Smooth muscle cell (in vitro differentiated cells): ENCODE data around the gene NCEH1. TPM values are rescaled to one million over a fixed set of nuclear protein-coding genes. Genes with fewer than 3 reads are reported as not detected.
"Not testable (repeated sequence)": the region's sequence is repeated elsewhere in the genome, so short reads cannot be mapped to it uniquely, and the experiment has no call there.

ENCODE experiments used
- DNase-seq: peaks from one replicate; lab custom pipeline; 2025; ENCODE audit not compliant: unreplicated experiment; lab: John Stamatoyannopoulos, UW
- H2AFZ ChIP-seq: fragments of 200-600 bp; sonication (generic); 2 replicates; pipeline ENCODE4 v1.6.0; 2016; ENCODE audit warnings: antibody characterized with exemption, low read depth, mild to moderate bottlenecking
- H3F3A ChIP-seq: fragments of 200-600 bp; sonication (generic); 2 replicates; pipeline ENCODE4 v1.6.0; 2017; ENCODE audit warnings: antibody characterized with exemption, low read depth
- H3K27ac ChIP-seq: fragments of 200-600 bp; sonication (generic); 2 replicates; pipeline ENCODE4 v1.5.1; 2016; ENCODE audit warnings: low read depth, mild to moderate bottlenecking
- H3K27me3 ChIP-seq: fragments of 200-600 bp; sonication (generic); 2 replicates; pipeline ENCODE4 v1.6.1; 2016; ENCODE audit warnings: low read depth, mild to moderate bottlenecking
- H3K36me3 ChIP-seq: fragments of 200-600 bp; sonication (generic); 2 replicates; pipeline ENCODE4 v1.5.1; 2016; ENCODE audit warnings: low read depth
- H3K4me1 ChIP-seq: fragments of 200-600 bp; sonication (generic); 2 replicates; pipeline ENCODE4 v1.5.1; 2016; ENCODE audit warnings: low read depth
- H3K4me2 ChIP-seq: fragments of 200-600 bp; sonication (generic); 2 replicates; pipeline ENCODE4 v1.6.0; 2016; ENCODE audit warnings: mild to moderate bottlenecking
- H3K4me3 ChIP-seq: fragments of 200-600 bp; sonication (generic); 2 replicates; pipeline ENCODE4 v1.5.1; 2016; ENCODE audit warnings: mild to moderate bottlenecking
- H3K79me2 ChIP-seq: fragments of 200-600 bp; sonication (generic); 2 replicates; pipeline ENCODE4 v1.6.0; 2016; ENCODE audit warnings: low read depth, mild to moderate bottlenecking
- H3K9ac ChIP-seq: fragments of 200-600 bp; sonication (generic); 2 replicates; pipeline ENCODE4 v1.6.0; 2016; ENCODE audit warnings: low read depth
- H3K9me3 ChIP-seq: fragments of 200-600 bp; sonication (generic); replicated peaks from 2 replicates; pipeline ENCODE4 v1.5.1; 2016; ENCODE audit warnings: low read depth
- H4K20me1 ChIP-seq: fragments of 200-600 bp; sonication (generic); 2 replicates; pipeline ENCODE4 v1.6.0; 2016; ENCODE audit warnings: low read depth
- CTCF ChIP-seq: fragments of 200-600 bp; sonication (generic); IDR thresholded peaks from 2 replicates; pipeline ENCODE4 v1.5.1; 2017; ENCODE audit warnings: borderline replicate concordance, mild to moderate bottlenecking, antibody characterized with exemption; ENCODE audit not compliant: insufficient read depth, poor library complexity, severe bottlenecking
- WGBS: methylation state at CpG from one replicate; pipeline ENCODE4 v1.1.7; 2016; ENCODE audit warnings: low lambda C conversion rate; 5-methylcytosine and 5-hydroxymethylcytosine counted together
- polyA plus RNA-seq: library from polyadenylated mRNA; unstranded; fragments of >200 nt; fragmentation: Nextera tagmentation; extraction: Ambion mirVana; gene quantifications from 2 replicates; pipeline ENCODE4 v1.2.1, GENCODE V29; 2016
- total RNA-seq: library from RNA; depleted of rRNA; stranded (reverse); fragments of >200 nt; gene quantifications from 2 replicates; pipeline ENCODE4 v1.2.3, GENCODE V29; 2014

Gene NCEH1
- total and polyA plus RNA-seq, 2 experiments from 2014 or later, result 1.9 to 5.3 TPM

- H3K4me2 ChIP-seq, result peak overlapping the region; percentile 78
- H3K36me3 ChIP-seq, result no peaks in the 10 kb centered on the region
- H3K4me3 ChIP-seq, result peak overlapping the region; percentile 25
- DNase-seq, result peak; percentile 13
- no peak overlapping the region for H3K9ac ChIP-seq
- no peaks in the 10 kb centered on the region for H3K79me2 ChIP-seq
- no peaks in the 10 kb centered on the region for H3K9me3 ChIP-seq
- peak overlapping the region; percentile 51 for H3K27ac ChIP-seq
- TF ChIP-seq CTCF, result peak; percentile 88
- H3F3A ChIP-seq, result no peaks in the 10 kb centered on the region
- WGBS, result 62% methylated on average over 16 of the region's 16 CpGs
- H2AFZ ChIP-seq, result no peak overlapping the region
- H4K20me1 ChIP-seq, result no peaks in the 10 kb centered on the region
- no peaks in the 10 kb centered on the region for H3K27me3 ChIP-seq
- H3K4me1 ChIP-seq, result no peaks in the 10 kb centered on the region
These were observed 43.8 kb downstream of the NCEH1 start for GRCh38 chr3:172666873-172667694.

- Histone ChIP-seq H4K20me1 (no peaks in the 10 kb centered on the region), H3K9ac (peak overlapping the region; percentile 10), H3F3A (no peaks in the 10 kb centered on the region), H3K4me2 (peak overlapping the region; percentile 78), H3K27me3 (no peaks in the 10 kb centered on the region), H3K36me3 (no peaks in the 10 kb centered on the region), H3K9me3 (no peaks in the 10 kb centered on the region), H2AFZ (no peak overlapping the region), H3K4me1 (no peaks in the 10 kb centered on the region), H3K27ac (peak overlapping the region; percentile 51), H3K4me3 (peak overlapping the region; percentile 25), H3K79me2 (no peaks in the 10 kb centered on the region)
- WGBS, result 47% methylated on average over 10 of the region's 10 CpGs
- DNase-seq, result no peak
- TF ChIP-seq CTCF, result peak; percentile 13
These were observed 44.5 kb downstream of the NCEH1 start for GRCh38 chr3:172666181-172666872.

GRCh38 chr3:172665510-172665909 lies 45.4 kb downstream of the NCEH1 start:
- 84% methylated on average over 9 of the region's 9 CpGs for whole genome bisulfite sequencing
- H3K27ac ChIP-seq, H4K20me1 ChIP-seq, H2AFZ ChIP-seq, H3K9ac ChIP-seq, H3F3A ChIP-seq, H3K4me2 ChIP-seq, H3K79me2 ChIP-seq, DNase-seq, H3K9me3 ChIP-seq, H3K27me3 ChIP-seq, H3K4me3 ChIP-seq, H3K36me3 ChIP-seq, H3K4me1 ChIP-seq: not testable (repeated sequence)

GRCh38 chr3:172660421-172660820 lies 50.4 kb downstream of the NCEH1 start:
- 100% methylated on average over 1 of the region's 1 CpG for WGBS
- H3K27ac ChIP-seq, result not testable (repeated sequence)

More at GRCh38 chr3:172660421-172660820, 50.4 kb downstream of the NCEH1 start:
- not testable (repeated sequence) for H3F3A ChIP-seq, H3K4me1 ChIP-seq, H2AFZ ChIP-seq, H3K9ac ChIP-seq, H3K36me3 ChIP-seq, H3K79me2 ChIP-seq, H3K9me3 ChIP-seq, DNase-seq, H3K4me2 ChIP-seq, H3K27me3 ChIP-seq, H3K4me3 ChIP-seq, H4K20me1 ChIP-seq
